K562 (cell line): ENCODE measurements around the gene AAK1. TPM values are rescaled to one million over a fixed set of nuclear protein-coding genes. Genes with fewer than 3 reads are reported as not detected.

Experiments
- CAMTA2 ChIP-seq: fragments of 250-450 bp; sonication (Bioruptor Pico); conservative IDR thresholded peaks from 2 replicates; pipeline ENCODE4 v1.5.1; 2022
- CBX8 ChIP-seq: fragments of 200-600 bp; sonication (generic); IDR thresholded peaks from 2 replicates; pipeline ENCODE4 v1.6.1; 2012; ENCODE audit warnings: borderline replicate concordance, mixed run types, low read depth, mild to moderate bottlenecking, moderate library complexity, mixed read lengths, low read length, control low read depth, inconsistent platforms; ENCODE audit not compliant: poor library complexity, severe bottlenecking; ENCODE audit errors: extremely low read depth
- HDAC2 ChIP-seq: fragments of 450-650 bp; IDR thresholded peaks from 2 replicates; pipeline ENCODE4 v1.6.1; 2016; ENCODE audit warnings: mild to moderate bottlenecking
- MTF1 ChIP-seq: fragments of 250-450 bp; sonication (Bioruptor Pico); IDR thresholded peaks from 2 replicates; pipeline ENCODE4 v1.9.0; 2021; ENCODE audit warnings: moderate library complexity, mild to moderate bottlenecking, inconsistent platforms, borderline replicate concordance
- NUFIP1 ChIP-seq: fragments of 450-650 bp; IDR thresholded peaks from 2 replicates; pipeline ENCODE4 v1.6.1; 2018; ENCODE audit not compliant: partially characterized antibody
- TEAD2 ChIP-seq: fragments of 450-650 bp; IDR thresholded peaks from 2 replicates; pipeline ENCODE4 v1.6.1; 2016; ENCODE audit warnings: missing genetic modification characterization, control low read depth, missing compliant biosample characterization
- polyA plus RNA-seq, 8 experiments: library from polyadenylated mRNA; depleted of rRNA in 4 of 8; stranded (reverse) in 5 of 8; unstranded in 3 of 8; fragments of >200 nt; fragmentation: Nextera tagmentation in 2 of 8; fragmentation: Illumina TruSeq in 1 of 8; extraction: Ambion mirVana in 2 of 8; extraction: Trizol in 1 of 8; gene quantifications; 2 replicates each; pipeline versions ENCODE4 v1.2.1 to v1.2.3, GENCODE V29; 2011 to 2014; ENCODE audit warnings: inconsistent platforms in 1 of 8, missing spikeins in 1 of 8
- total RNA-seq, 7 experiments: library from RNA; depleted of rRNA in 6 of 7; stranded (reverse); fragments of >200 nt in 6 of 7; fragmentation: Illumina TruSeq in 2 of 7; extraction: Trizol in 2 of 7; gene quantifications; 2 replicates each; pipeline versions ENCODE4 v1.2.1 to v1.2.3, GENCODE V29; 2011 to 2021; ENCODE audit warnings: low replicate concordance in 1 of 7
- TF ChIP-seq, protein P1 (sequence below): fragments of 150-350 bp; conservative IDR thresholded peaks from 2 replicates; pipeline ENCODE4 v1.6.1; 2014; ENCODE audit warnings: low read length
- TF ChIP-seq, protein P2 (sequence below): fragments of 450-650 bp; conservative IDR thresholded peaks from 2 replicates; pipeline ENCODE4 v1.6.1; 2016; ENCODE audit warnings: missing genetic modification characterization, low read depth, mild to moderate bottlenecking, control low read depth, missing compliant biosample characterization

Gene AAK1
- total and polyA plus RNA-seq, 9 of the 15 experiments (the other 6 are each of a cell fraction or from before 2014, with no cell fraction given), result 0.89 to 17.1 (median 6.0) TPM

GRCh38 chr2:69667805-69668382, 24.4 kb upstream of the AAK1 start (continued):
- TF ChIP-seq NUFIP1 (no peak), CBX8 (no peak), CAMTA2 (no peak), MTF1 (CRISPR knock-in tag) (no peak), HDAC2 (no peak), TEAD2 (no peak)
- TF ChIP-seq, protein P1, sequence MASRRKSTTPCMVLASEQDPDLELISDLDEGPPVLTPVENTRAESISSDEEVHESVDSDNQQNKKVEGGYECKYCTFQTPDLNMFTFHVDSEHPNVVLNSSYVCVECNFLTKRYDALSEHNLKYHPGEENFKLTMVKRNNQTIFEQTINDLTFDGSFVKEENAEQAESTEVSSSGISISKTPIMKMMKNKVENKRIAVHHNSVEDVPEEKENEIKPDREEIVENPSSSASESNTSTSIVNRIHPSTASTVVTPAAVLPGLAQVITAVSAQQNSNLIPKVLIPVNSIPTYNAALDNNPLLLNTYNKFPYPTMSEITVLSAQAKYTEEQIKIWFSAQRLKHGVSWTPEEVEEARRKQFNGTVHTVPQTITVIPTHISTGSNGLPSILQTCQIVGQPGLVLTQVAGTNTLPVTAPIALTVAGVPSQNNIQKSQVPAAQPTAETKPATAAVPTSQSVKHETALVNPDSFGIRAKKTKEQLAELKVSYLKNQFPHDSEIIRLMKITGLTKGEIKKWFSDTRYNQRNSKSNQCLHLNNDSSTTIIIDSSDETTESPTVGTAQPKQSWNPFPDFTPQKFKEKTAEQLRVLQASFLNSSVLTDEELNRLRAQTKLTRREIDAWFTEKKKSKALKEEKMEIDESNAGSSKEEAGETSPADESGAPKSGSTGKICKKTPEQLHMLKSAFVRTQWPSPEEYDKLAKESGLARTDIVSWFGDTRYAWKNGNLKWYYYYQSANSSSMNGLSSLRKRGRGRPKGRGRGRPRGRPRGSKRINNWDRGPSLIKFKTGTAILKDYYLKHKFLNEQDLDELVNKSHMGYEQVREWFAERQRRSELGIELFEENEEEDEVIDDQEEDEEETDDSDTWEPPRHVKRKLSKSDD, result no peak
- TF ChIP-seq, protein P2, sequence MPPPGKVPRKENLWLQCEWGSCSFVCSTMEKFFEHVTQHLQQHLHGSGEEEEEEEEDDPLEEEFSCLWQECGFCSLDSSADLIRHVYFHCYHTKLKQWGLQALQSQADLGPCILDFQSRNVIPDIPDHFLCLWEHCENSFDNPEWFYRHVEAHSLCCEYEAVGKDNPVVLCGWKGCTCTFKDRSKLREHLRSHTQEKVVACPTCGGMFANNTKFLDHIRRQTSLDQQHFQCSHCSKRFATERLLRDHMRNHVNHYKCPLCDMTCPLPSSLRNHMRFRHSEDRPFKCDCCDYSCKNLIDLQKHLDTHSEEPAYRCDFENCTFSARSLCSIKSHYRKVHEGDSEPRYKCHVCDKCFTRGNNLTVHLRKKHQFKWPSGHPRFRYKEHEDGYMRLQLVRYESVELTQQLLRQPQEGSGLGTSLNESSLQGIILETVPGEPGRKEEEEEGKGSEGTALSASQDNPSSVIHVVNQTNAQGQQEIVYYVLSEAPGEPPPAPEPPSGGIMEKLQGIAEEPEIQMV (tag), result no peak
